K562 (cell line): ENCODE data around the gene CABLES1. TPM values are rescaled to one million over a fixed set of nuclear protein-coding genes. Genes with fewer than 3 reads are reported as not detected.
A peak's percentile ranks its signal among the peaks of the same experiment; 100 is the strongest.

ENCODE experiments used
- ATAC-seq: fragments of 200-7000 bp; cut with Tn5 transposase; 3 replicates; pipeline ENCODE4 v1.9.1; 2020; ENCODE audit warnings: moderate library complexity
- BruUV-seq: library from RNA; stranded (reverse); fragments of 400-500 nt; replicated peaks from 2 replicates; lab custom pipeline; 2021; lab: Mats Ljungman, UMichigan
- CTCF ChIA-PET: fragments of 300-600 bp; formaldehyde crosslinking; extraction: SDS; loops from one replicate; lab custom pipeline; 2021; ENCODE audit warnings: low intra/inter-chr PET ratio; lab: Yijun Ruan, JAX
- POLR2A ChIA-PET: fragments of 300-600, 350-650 bp; sonication (Branson Sonifier 250); formaldehyde crosslinking; extraction: SDS; loops from one replicate; lab custom pipeline; 2021; ENCODE audit warnings: antibody characterized with exemption, inconsistent platforms; lab: Yijun Ruan, JAX
- DNase-seq, 4 experiments: peaks; one replicate each; pipeline versions ENCODE4 v3.0.0 to v3.0.0-alpha.2; 2011 to 2018; ENCODE audit warnings: low spot score in 3 of 4, mixed read lengths in 3 of 4; ENCODE audit errors: extremely low read depth in 1 of 4
- FAIRE-seq: peaks from 2 replicates; lab custom pipeline; 2011; peaks lifted over from hg19 to GRCh38; lab: Jason Lieb, UNC
- H2AFZ ChIP-seq: 2 replicates; pipeline ENCODE4 v1.6.0; 2011; ENCODE audit warnings: low read depth, low read length, control low read depth, inconsistent platforms
- H3K27ac ChIP-seq: fragments of 200-600 bp; 3 replicates; pipeline ENCODE4 v1.8.0; 2011; ENCODE audit warnings: low read depth, mild to moderate bottlenecking, control low read depth, inconsistent platforms, low read length, moderate library complexity, mixed read lengths; ENCODE audit errors: extremely low read depth
- H3K27me3 ChIP-seq, 2 experiments: fragments of 300-600 bp in 1 of 2; 2 replicates in 1 of 2; 3 replicates in 1 of 2; pipeline versions ENCODE4 v1.6.0 to v1.8.0; 2011; ENCODE audit warnings: inconsistent platforms in 2 of 2, low read length in 2 of 2, mild to moderate bottlenecking in 1 of 2, mixed read lengths in 1 of 2, moderate library complexity in 1 of 2; ENCODE audit not compliant: control insufficient read depth in 2 of 2, insufficient read depth in 2 of 2
- H3K36me3 ChIP-seq: fragments of 300-600 bp; 3 replicates; pipeline ENCODE4 v1.8.0; 2011; ENCODE audit warnings: mild to moderate bottlenecking, low read length, inconsistent platforms; ENCODE audit not compliant: control insufficient read depth, insufficient read depth
- H3K4me1 ChIP-seq, 2 experiments: fragments of 200-600 bp in 1 of 2; replicated peaks in 1 of 2; 2 replicates in 1 of 2; 3 replicates in 1 of 2; pipeline versions ENCODE4 v1.5.1 to v1.8.0; 2011; ENCODE audit warnings: inconsistent platforms in 2 of 2, low read length in 2 of 2, mild to moderate bottlenecking in 1 of 2, mixed read lengths in 1 of 2, moderate library complexity in 1 of 2; ENCODE audit not compliant: control insufficient read depth in 2 of 2, insufficient read depth in 2 of 2
- H3K4me2 ChIP-seq: 2 replicates; pipeline ENCODE4 v1.6.1; 2011; ENCODE audit warnings: low read length, control low read depth, inconsistent platforms, mixed read lengths; ENCODE audit not compliant: insufficient read depth
- H3K4me3 ChIP-seq: fragments of 200-600 bp; sonication (generic), shearing (Covaris generic); 2 replicates; pipeline ENCODE4 v1.5.1; 2016; ENCODE audit warnings: control low read depth, inconsistent platforms
- H3K79me2 ChIP-seq: fragments of 200-600 bp; 3 replicates; pipeline ENCODE4 v1.8.0; 2011; ENCODE audit warnings: low read length, inconsistent platforms; ENCODE audit not compliant: control insufficient read depth, insufficient read depth
- H3K9ac ChIP-seq, 2 experiments: 2 replicates each; pipeline versions ENCODE4 v1.6.0 to v1.6.1; 2011; ENCODE audit warnings: low read depth in 2 of 2, low read length in 2 of 2, control low read depth in 1 of 2, inconsistent platforms in 1 of 2, mild to moderate bottlenecking in 1 of 2, mixed read lengths in 1 of 2; ENCODE audit not compliant: insufficient read depth in 1 of 2
- H3K9me1 ChIP-seq: one replicate; pipeline ENCODE4 v1.6.0; 2011; ENCODE audit warnings: inconsistent platforms, mild to moderate bottlenecking, low read length, moderate library complexity; ENCODE audit not compliant: control insufficient read depth, insufficient read depth
- H3K9me3 ChIP-seq: replicated peaks from 2 replicates; pipeline ENCODE4 v1.5.1; 2011; ENCODE audit warnings: low read depth, low read length, inconsistent platforms; ENCODE audit not compliant: control insufficient read depth, insufficient read depth
- H4K20me1 ChIP-seq: replicated peaks from 2 replicates; pipeline ENCODE4 v1.6.1; 2011; ENCODE audit warnings: low read length, inconsistent platforms, mixed read lengths; ENCODE audit not compliant: control insufficient read depth, insufficient read depth
- ARID4B ChIP-seq: sonication (generic); formaldehyde crosslinking; IDR thresholded peaks from 2 replicates; pipeline ENCODE4 v1.8.0; 2022; ENCODE audit warnings: mild to moderate bottlenecking, missing genetic modification reagents
- ATF1 ChIP-seq, 2 experiments: fragments of 450-650 bp in 1 of 2; IDR thresholded peaks; 2 replicates each; pipeline ENCODE4 v1.6.1; 2016; ENCODE audit warnings: missing compliant biosample characterization in 1 of 2, missing genetic modification characterization in 1 of 2
- CREM ChIP-seq: IDR thresholded peaks from 2 replicates; pipeline ENCODE4 v1.6.1; 2014; ENCODE audit warnings: antibody characterized with exemption, low read depth
- JUNB ChIP-seq: fragments of 450-650 bp; formaldehyde crosslinking; conservative IDR thresholded peaks from 2 replicates; pipeline ENCODE4 v1.4.0; 2020; ENCODE audit warnings: mild to moderate bottlenecking
- MEF2D ChIP-seq: conservative IDR thresholded peaks from 2 replicates; pipeline ENCODE4 v1.6.1; 2016; ENCODE audit warnings: low read depth, missing genetic modification characterization, missing compliant biosample characterization
- MTA2 ChIP-seq: fragments of 450-650 bp; IDR thresholded peaks from 2 replicates; pipeline ENCODE4 v1.6.1; 2016; ENCODE audit warnings: low read depth
- NR2C1 ChIP-seq, 2 experiments: fragments of 450-650 bp; IDR thresholded peaks; 2 replicates each; pipeline ENCODE4 v1.6.1; 2017; ENCODE audit warnings: mild to moderate bottlenecking in 2 of 2, antibody characterized with exemption in 1 of 2, inconsistent platforms in 1 of 2, missing compliant biosample characterization in 1 of 2, missing genetic modification characterization in 1 of 2
- RBM22 ChIP-seq: fragments of 200-400 bp; formaldehyde crosslinking; IDR thresholded peaks from 2 replicates; pipeline ENCODE4 v1.6.1; 2018; ENCODE audit warnings: low read length, low read depth; ENCODE audit not compliant: poor library complexity, severe bottlenecking
- SOX6 ChIP-seq: fragments of 450-650 bp; IDR thresholded peaks from 2 replicates; pipeline ENCODE4 v1.6.1; 2014; ENCODE audit warnings: mild to moderate bottlenecking
- ZNF175 ChIP-seq: fragments of 200-800 bp; sonication (Bioruptor generic); IDR thresholded peaks from 2 replicates; pipeline ENCODE4 v1.6.1; 2016; ENCODE audit warnings: low read depth, mild to moderate bottlenecking, missing genetic modification characterization, missing compliant biosample characterization
- ZNF589 ChIP-seq: fragments of 200-800 bp; sonication (Bioruptor generic); IDR thresholded peaks from 2 replicates; pipeline ENCODE4 v1.6.1; 2016; ENCODE audit warnings: low read depth, missing genetic modification characterization, missing compliant biosample characterization
- ZNF76 ChIP-seq: fragments of 250-450 bp; sonication (Bioruptor Pico); IDR thresholded peaks from 2 replicates; pipeline ENCODE4 v1.4.0; 2020; ENCODE audit warnings: mild to moderate bottlenecking, moderate library complexity, borderline replicate concordance
- WGBS: fragments of 100-300 bp; shearing (Covaris generic); methylation state at CpG from one replicate; pipeline ENCODE4 v1.1.6; 2016; ENCODE audit warnings: low coverage, mixed read lengths; ENCODE audit not compliant: insufficient coverage; ENCODE audit errors: missing lambda C conversion rate; 5-methylcytosine and 5-hydroxymethylcytosine counted together
- in situ Hi-C: fragments of 300-500 bp; cut with MboI; formaldehyde crosslinking; loops from 4 replicates; pipeline ENCODE4 v1.15.0; 2018; ENCODE audit warnings: inconsistent platforms, mixed read lengths
- intact Hi-C: fragments of 100-400 bp; cut with micrococcal nuclease; formaldehyde crosslinking; loops from 2 replicates; pipeline ENCODE4 v1.14.2; 2022
- polyA plus RNA-seq, 8 experiments: library from polyadenylated mRNA; depleted of rRNA in 4 of 8; stranded (reverse) in 5 of 8; unstranded in 3 of 8; fragments of >200 nt; fragmentation: Nextera tagmentation in 2 of 8; fragmentation: Illumina TruSeq in 1 of 8; extraction: Ambion mirVana in 2 of 8; extraction: Trizol in 1 of 8; gene quantifications; 2 replicates each; pipeline versions ENCODE4 v1.2.1 to v1.2.3, GENCODE V29; 2011 to 2014; ENCODE audit warnings: inconsistent platforms in 1 of 8, missing spikeins in 1 of 8
- total RNA-seq, 7 experiments: library from RNA; depleted of rRNA in 6 of 7; stranded (reverse); fragments of >200 nt in 6 of 7; fragmentation: Illumina TruSeq in 2 of 7; extraction: Trizol in 2 of 7; gene quantifications; 2 replicates each; pipeline versions ENCODE4 v1.2.1 to v1.2.3, GENCODE V29; 2011 to 2021; ENCODE audit warnings: low replicate concordance in 1 of 7
- TF ChIP-seq, protein P1 (sequence below): fragments of 200-800 bp; sonication (Bioruptor generic); IDR thresholded peaks from 2 replicates; pipeline ENCODE4 v1.6.1; 2017; ENCODE audit warnings: missing genetic modification characterization, missing compliant biosample characterization

The CABLES1 gene
- total and polyA plus RNA-seq, 9 of the 15 experiments (the other 6 are each of a cell fraction or from before 2014, with no cell fraction given) = 0.04 to 0.10 (median 0.06) TPM; not detected in 3

- TF ChIP-seq ARID4B (CRISPR knock-in tag) (no peak), SOX6 (no peak)
- TF ChIP-seq, all 486 proteins: peak for 1
Measured at GRCh38 chr18:23226391-23226790, 91.1 kb downstream of the CABLES1 start (continued).

- ATAC-seq (no peak), FAIRE-seq (no peak), DNase-seq (no peak)
- ChIA-PET CTCF (no interaction called here), POLR2A (interaction anchor here (0.7 to 1.5 kb wide), 6 partner anchors 10 to 425 kb away, joined by 3 to 5 read pairs (median 3); no protein-coding TSS in a partner anchor)
- Histone ChIP-seq H3K9ac (no peak overlapping the region), H3K4me1 (peaks cover 0 to 6% of the 10 kb centered on the region in 2 experiments; a peak in 1 of 5 replicates), H3K9me1 (no peaks in the 10 kb centered on the region), H4K20me1 (no peaks in the 10 kb centered on the region), H3K79me2 (no peaks in the 10 kb centered on the region), H3K9me3 (no peaks in the 10 kb centered on the region), H3K4me3 (no peak overlapping the region), H3K27ac (no peak overlapping the region), H3K4me2 (no peak overlapping the region), H2AFZ (0 out of 2 replicates have a peak overlapping the region, but pooled peaks have one; percentile 15), H3K36me3 (no peaks in the 10 kb centered on the region), H3K27me3 (peaks cover 52 to 54% of the 10 kb centered on the region in 2 experiments)
- in situ Hi-C loops = no loop called here
- WGBS = 10% methylated on average over 11 of the region's 11 CpGs
- BruUV-seq = no TSS peak
- intact Hi-C loops = no loop called here
- TF ChIP-seq CREM = 0 out of 2 replicates have a peak, but pooled peaks have one; percentile 8
- TF ChIP-seq, protein P1, sequence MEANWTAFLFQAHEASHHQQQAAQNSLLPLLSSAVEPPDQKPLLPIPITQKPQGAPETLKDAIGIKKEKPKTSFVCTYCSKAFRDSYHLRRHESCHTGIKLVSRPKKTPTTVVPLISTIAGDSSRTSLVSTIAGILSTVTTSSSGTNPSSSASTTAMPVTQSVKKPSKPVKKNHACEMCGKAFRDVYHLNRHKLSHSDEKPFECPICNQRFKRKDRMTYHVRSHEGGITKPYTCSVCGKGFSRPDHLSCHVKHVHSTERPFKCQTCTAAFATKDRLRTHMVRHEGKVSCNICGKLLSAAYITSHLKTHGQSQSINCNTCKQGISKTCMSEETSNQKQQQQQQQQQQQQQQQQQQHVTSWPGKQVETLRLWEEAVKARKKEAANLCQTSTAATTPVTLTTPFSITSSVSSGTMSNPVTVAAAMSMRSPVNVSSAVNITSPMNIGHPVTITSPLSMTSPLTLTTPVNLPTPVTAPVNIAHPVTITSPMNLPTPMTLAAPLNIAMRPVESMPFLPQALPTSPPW (CRISPR knock-in tag) = peak; percentile 33
- peak; percentile 83 for TF ChIP-seq JUNB (CRISPR knock-in tag)
- TF ChIP-seq NR2C1 (IDR thresholded peaks at IDR 0.05) = no peak
- TF ChIP-seq NR2C1 (tag; IDR thresholded peaks at IDR 0.05) = 0 out of 2 replicates have a peak, but pooled peaks have one; percentile 19
- TF ChIP-seq RBM22 = no peak
- TF ChIP-seq MEF2D (tag) = 0 out of 2 replicates have a peak, but pooled peaks have one; percentile 62
- no peak for TF ChIP-seq MTA2
- 0 out of 2 replicates have a peak, but pooled peaks have one; percentile 24 for TF ChIP-seq ZNF76 (CRISPR knock-in tag)
- TF ChIP-seq ATF1 (CRISPR knock-in tag; IDR thresholded peaks at IDR 0.05) = no peak
- 0 out of 2 replicates have a peak, but pooled peaks have one; percentile 36 for TF ChIP-seq ATF1 (tag; IDR thresholded peaks at IDR 0.05)
- TF ChIP-seq ZNF589 = peak; percentile 90; the same call in 1 of the 2 replicates
- peak; percentile 96 for TF ChIP-seq ZNF175 (CRISPR knock-in tag)
Measured at GRCh38 chr18:23226930-23227725, 91.8 kb downstream of the CABLES1 start.
